Measurements from ENCODE around the gene TMC5. TPM values are rescaled to one million over a fixed set of nuclear protein-coding genes. Genes with fewer than 3 reads are reported as not detected.

Gene TMC5
- total and polyA plus RNA-seq, 2 of the 13 experiments (the other 11 are each of a cell fraction or from before 2014, with no cell fraction given): 0.09 to 0.41 TPM

GRCh38 chr16:19460397-19460796, 42.7 kb downstream of the TMC5 start:
- POLR2A ChIA-PET: no interaction called here
- CTCF ChIA-PET (ENCODE audit: low intra/inter-chr PET ratio, low total read pairs): no interaction called here
- ATAC-seq (no peak), DNase-seq (ENCODE audit: low spot score) (no peak), FAIRE-seq (no peak)
- no peaks in the 10 kb centered on the region for H4K20me1 ChIP-seq (ENCODE audit: insufficient read depth, low read length)
- H3K27ac ChIP-seq (ENCODE audit: extremely low read length, insufficient read depth, low read length): no peak overlapping the region
- H3K27me3 ChIP-seq (ENCODE audit: control insufficient read depth in 1 of 2, insufficient read depth in 2 of 2, low read length in 2 of 2): peaks cover 4 to 22% of the 10 kb centered on the region in 2 experiments; a peak in 2 of 5 replicates
- no peak overlapping the region for H3K4me2 ChIP-seq (ENCODE audit: low read depth, low read length)
- H2AFZ ChIP-seq (ENCODE audit: low read length): no peak overlapping the region
- no peaks in the 10 kb centered on the region for H3K79me2 ChIP-seq (ENCODE audit: insufficient read depth, low read length)
- peaks cover 10% of the 10 kb centered on the region for H3K4me1 ChIP-seq (ENCODE audit: insufficient read depth, low read length)
- BruUV-seq (replicated peaks): no TSS peak
- 6% methylated on average over 2 of the region's 2 CpGs for WGBS (ENCODE audit: low lambda C conversion rate)
- intact Hi-C loops (cut with micrococcal nuclease; ENCODE audit: unreplicated experiment) (no loop called here), in situ Hi-C loops (cut with HindIII; ENCODE audit: extremely low pct_ligation_motif_present, low pct_unique_long_range_greater_than_20kb) (no loop called here)
- no peaks in the 10 kb centered on the region for H3K36me3 ChIP-seq (replicated peaks in 1 of 2; ENCODE audit: control insufficient read depth in 1 of 2, insufficient read depth in 2 of 2, low read length in 2 of 2)
- no peak overlapping the region for H3K4me3 ChIP-seq (replicated peaks in 1 of 3; ENCODE audit: insufficient read depth in 1 of 3, low read depth in 2 of 3, low read length in 3 of 3)
- no peak overlapping the region for H3K9ac ChIP-seq (ENCODE audit: insufficient read depth, low read depth, low read length)
- no peak for TF ChIP-seq FLYWCH1 (CRISPR knock-in tag; IDR thresholded peaks at IDR 0.05)
- no peak for TF ChIP-seq KLF13 (CRISPR knock-in tag; IDR thresholded peaks at IDR 0.05)
- TF ChIP-seq ZNF264 (CRISPR knock-in tag; IDR thresholded peaks at IDR 0.05): no peak
- no peak for TF ChIP-seq GZF1 (CRISPR knock-in tag; IDR thresholded peaks at IDR 0.05)
- no peak for TF ChIP-seq CEBPB (IDR thresholded peaks at IDR 0.05; ENCODE audit: borderline replicate concordance, low read depth, low read length)
- TF ChIP-seq ZFP36L2 (CRISPR knock-in tag; IDR thresholded peaks at IDR 0.05): no peak
- TF ChIP-seq ZNF629 (CRISPR knock-in tag; conservative IDR thresholded peaks at IDR 0.05): no peak
- no peak for TF ChIP-seq ZNF552 (CRISPR knock-in tag; IDR thresholded peaks at IDR 0.05; ENCODE audit: borderline replicate concordance)
- no peak for TF ChIP-seq MAZ (IDR thresholded peaks at IDR 0.05; ENCODE audit: borderline replicate concordance, low read depth, low read length)
- no peak for TF ChIP-seq MAZ (CRISPR knock-in tag; IDR thresholded peaks at IDR 0.05; ENCODE audit: low read depth)
- TF ChIP-seq PBX2 (CRISPR knock-in tag; IDR thresholded peaks at IDR 0.05): no peak
- TF ChIP-seq KAT8 (CRISPR knock-in tag; IDR thresholded peaks at IDR 0.05): no peak
- no peak for TF ChIP-seq ZFAT (CRISPR knock-in tag; conservative IDR thresholded peaks at IDR 0.05)
- no peaks in the 10 kb centered on the region for H3K9me3 ChIP-seq (ENCODE audit: low read length)
